Muscle layer of duodenum (tissue), 2 donors: ENCODE measurements around the gene SNCAIP.

ENCODE experiments used
- H3K27ac ChIP-seq: one replicate; pipeline ENCODE4 v1.7.0; 2013; ENCODE audit warnings: mild to moderate bottlenecking, low read length
- H3K27me3 ChIP-seq: one replicate; pipeline ENCODE4 v1.7.0; 2013; ENCODE audit warnings: low read depth, mild to moderate bottlenecking, control low read depth, low read length
- H3K36me3 ChIP-seq, 2 donors: one replicate each; pipeline ENCODE4 v1.7.0; 2013; ENCODE audit warnings: low read length in 2 of 2, control low read depth in 1 of 2, mild to moderate bottlenecking in 1 of 2; ENCODE audit not compliant: insufficient read depth in 2 of 2, control insufficient read depth in 1 of 2
- H3K4me1 ChIP-seq, 2 donors: one replicate each; pipeline ENCODE4 v1.7.0; 2013; ENCODE audit warnings: low read length in 2 of 2, mild to moderate bottlenecking in 2 of 2, control low read depth in 1 of 2, moderate library complexity in 1 of 2; ENCODE audit not compliant: insufficient read depth in 2 of 2, control insufficient read depth in 1 of 2
- H3K4me3 ChIP-seq, 2 donors: one replicate each; pipeline ENCODE4 v1.7.0; 2013; ENCODE audit warnings: low read length in 2 of 2, low read depth in 1 of 2, mild to moderate bottlenecking in 1 of 2
- H3K9me3 ChIP-seq, 2 donors: one replicate each; pipeline ENCODE4 v1.7.0; 2013; ENCODE audit warnings: low read length in 2 of 2, control low read depth in 1 of 2, mild to moderate bottlenecking in 1 of 2; ENCODE audit not compliant: control insufficient read depth in 1 of 2
- donor health status: healthy.

SNCAIP gene

GRCh38 chr5:122457178-122457826 is 145.3 kb downstream of the SNCAIP start:
- H3K4me1 ChIP-seq: no peaks in the 10 kb centered on the region
- H3K9me3 ChIP-seq: no peaks in the 10 kb centered on the region
- H3K27ac ChIP-seq: no peak overlapping the region
- H3K4me3 ChIP-seq: no peak overlapping the region
- no peaks in the 10 kb centered on the region for H3K36me3 ChIP-seq
- no peaks in the 10 kb centered on the region for H3K27me3 ChIP-seq

GRCh38 chr5:122458278-122458872 is 146.3 kb downstream of the SNCAIP start:
- Histone ChIP-seq H3K4me3 (no peak overlapping the region), H3K9me3 (no peaks in the 10 kb centered on the region), H3K27me3 (no peaks in the 10 kb centered on the region), H3K36me3 (no peaks in the 10 kb centered on the region), H3K4me1 (no peaks in the 10 kb centered on the region), H3K27ac (no peak overlapping the region)

- Histone ChIP-seq H3K4me1 (no peaks in the 10 kb centered on the region), H3K36me3 (no peaks in the 10 kb centered on the region), H3K9me3 (no peaks in the 10 kb centered on the region), H3K27ac (no peak overlapping the region), H3K4me3 (no peak overlapping the region), H3K27me3 (no peaks in the 10 kb centered on the region)
Observed at GRCh38 chr5:122462486-122462885, 150.4 kb downstream of the SNCAIP start.

GRCh38 chr5:122463221-122463620 is 151.2 kb downstream of the SNCAIP start:
- Histone ChIP-seq H3K36me3 (no peaks in the 10 kb centered on the region), H3K27ac (no peak overlapping the region)

GRCh38 chr5:122464191-122464590 is 152.2 kb downstream of the SNCAIP start:
- Histone ChIP-seq H3K27ac (no peak overlapping the region), H3K27me3 (no peaks in the 10 kb centered on the region), H3K36me3 (no peaks in the 10 kb centered on the region), H3K4me3 (no peak overlapping the region), H3K4me1 (no peaks in the 10 kb centered on the region), H3K9me3 (no peaks in the 10 kb centered on the region)

More at GRCh38 chr5:122463221-122463620, 151.2 kb downstream of the SNCAIP start:
- Histone ChIP-seq H3K27me3 (no peaks in the 10 kb centered on the region), H3K9me3 (no peaks in the 10 kb centered on the region), H3K4me3 (no peak overlapping the region), H3K4me1 (no peaks in the 10 kb centered on the region)

- Histone ChIP-seq H3K4me1 (no peaks in the 10 kb centered on the region), H3K9me3 (no peaks in the 10 kb centered on the region), H3K27me3 (no peaks in the 10 kb centered on the region), H3K27ac (no peak overlapping the region), H3K36me3 (no peaks in the 10 kb centered on the region), H3K4me3 (no peak overlapping the region)
Observed at GRCh38 chr5:122465031-122465577, 153.1 kb downstream of the SNCAIP start.

- Histone ChIP-seq H3K36me3 (no peaks in the 10 kb centered on the region), H3K4me3 (no peak overlapping the region), H3K27me3 (no peaks in the 10 kb centered on the region), H3K4me1 (no peaks in the 10 kb centered on the region), H3K27ac (no peak overlapping the region), H3K9me3 (no peaks in the 10 kb centered on the region)
Observed at GRCh38 chr5:122465994-122466393, 154.0 kb downstream of the SNCAIP start.

GRCh38 chr5:122468351-122469116 is 156.5 kb downstream of the SNCAIP start:
- Histone ChIP-seq H3K36me3 (no peaks in the 10 kb centered on the region), H3K4me3 (no peak overlapping the region), H3K27me3 (no peaks in the 10 kb centered on the region), H3K4me1 (no peaks in the 10 kb centered on the region), H3K27ac (no peak overlapping the region), H3K9me3 (no peaks in the 10 kb centered on the region)

- Histone ChIP-seq H3K9me3 (no peaks in the 10 kb centered on the region), H3K27ac (no peak overlapping the region), H3K4me3 (no peak overlapping the region), H3K36me3 (no peaks in the 10 kb centered on the region), H3K4me1 (no peaks in the 10 kb centered on the region), H3K27me3 (no peaks in the 10 kb centered on the region)
Observed at GRCh38 chr5:122469384-122469919, 157.4 kb downstream of the SNCAIP start.

- no peaks in the 10 kb centered on the region for H3K36me3 ChIP-seq
- H3K27me3 ChIP-seq: no peaks in the 10 kb centered on the region
- no peaks in the 10 kb centered on the region for H3K9me3 ChIP-seq
- H3K27ac ChIP-seq: no peak overlapping the region
- H3K4me1 ChIP-seq: no peaks in the 10 kb centered on the region
- no peak overlapping the region for H3K4me3 ChIP-seq
Observed at GRCh38 chr5:122470365-122470764, 158.3 kb downstream of the SNCAIP start.

- Histone ChIP-seq H3K27ac (no peak overlapping the region), H3K36me3 (no peaks in the 10 kb centered on the region), H3K4me3 (no peak overlapping the region), H3K9me3 (no peaks in the 10 kb centered on the region), H3K4me1 (no peaks in the 10 kb centered on the region), H3K27me3 (no peaks in the 10 kb centered on the region)
Observed at GRCh38 chr5:122471031-122471751, 159.2 kb downstream of the SNCAIP start.
